ENCODE data around the gene SNX12. TPM values are rescaled to one million over a fixed set of nuclear protein-coding genes. Genes with fewer than 3 reads are reported as not detected.

The SNX12 gene
- total RNA-seq, 1 experiment from 2014 or later: 69.4 TPM

GRCh38 chrX:71107245-71107644, 39.1 kb upstream of the SNX12 start:
- Mint-ChIP-seq H3K36me3 (no peaks in the 10 kb centered on the region), H3K9me3 (no peaks in the 10 kb centered on the region), H3K4me1 (peaks cover 42% of the 10 kb centered on the region), H3K27ac (no peak overlapping the region), H3K27me3 (ENCODE audit: low read depth) (peaks cover 39% of the 10 kb centered on the region), H3K4me3 (no peak overlapping the region)
- ATAC-seq: no peak
- ChIA-PET CTCF (no interaction called here), POLR2A (no interaction called here)
- DNase-seq (ENCODE audit: low spot score): no peak
- TF ChIP-seq STAT6 (CRISPR knock-in tag; conservative IDR thresholded peaks at IDR 0.05; ENCODE audit: low read depth): no peak
- TF ChIP-seq ZNF396 (CRISPR knock-in tag; IDR thresholded peaks at IDR 0.05; ENCODE audit: borderline replicate concordance): no peak
- TF ChIP-seq NFE2L1 (CRISPR knock-in tag; IDR thresholded peaks at IDR 0.05): no peak
- TF ChIP-seq ARID4B (CRISPR knock-in tag; IDR thresholded peaks at IDR 0.05; ENCODE audit: borderline replicate concordance): no peak
- no peak for TF ChIP-seq ATF1 (CRISPR knock-in tag; IDR thresholded peaks at IDR 0.05)
- no peak for TF ChIP-seq SP1 (CRISPR knock-in tag; conservative IDR thresholded peaks at IDR 0.05)
- no peak for TF ChIP-seq HMGXB4 (CRISPR knock-in tag; IDR thresholded peaks at IDR 0.05)
- TF ChIP-seq NR3C1 (CRISPR knock-in tag; conservative IDR thresholded peaks at IDR 0.05; ENCODE audit: low read depth): no peak
- TF ChIP-seq SOX15 (CRISPR knock-in tag; IDR thresholded peaks at IDR 0.05): no peak
- TF ChIP-seq PRDM15 (CRISPR knock-in tag; IDR thresholded peaks at IDR 0.05): no peak
- no peak for TF ChIP-seq ERG (CRISPR knock-in tag; IDR thresholded peaks at IDR 0.05)
- no peak for TF ChIP-seq USF2 (CRISPR knock-in tag; IDR thresholded peaks at IDR 0.05)
- no peak for TF ChIP-seq RORB (CRISPR knock-in tag; IDR thresholded peaks at IDR 0.05)
- no peak for TF ChIP-seq TCF7 (CRISPR knock-in tag; IDR thresholded peaks at IDR 0.05; ENCODE audit: low read depth)
